WTC11 (cell line): ENCODE measurements around the gene CTNNA3.

Experiments used
- NFYB ChIP-seq: sonication (generic); formaldehyde crosslinking; conservative IDR thresholded peaks from 2 replicates; pipeline ENCODE4 v1.8.0; 2022; ENCODE audit warnings: low read depth, missing genetic modification reagents
- TF ChIP-seq, protein P1 (sequence below): sonication (generic); formaldehyde crosslinking; IDR thresholded peaks from 2 replicates; pipeline ENCODE4 v1.8.1; 2022; ENCODE audit warnings: missing genetic modification reagents, borderline replicate concordance
- TF ChIP-seq, protein P2 (sequence below): fragments of 200-600 bp; IDR thresholded peaks from 2 replicates; pipeline ENCODE4 v1.8.0; 2022; ENCODE audit warnings: antibody characterized with exemption
- TF ChIP-seq, protein P3 (sequence below): sonication (generic); formaldehyde crosslinking; IDR thresholded peaks from 2 replicates; pipeline ENCODE4 v1.8.0; 2022; ENCODE audit warnings: mild to moderate bottlenecking, missing genetic modification reagents

DNA sequence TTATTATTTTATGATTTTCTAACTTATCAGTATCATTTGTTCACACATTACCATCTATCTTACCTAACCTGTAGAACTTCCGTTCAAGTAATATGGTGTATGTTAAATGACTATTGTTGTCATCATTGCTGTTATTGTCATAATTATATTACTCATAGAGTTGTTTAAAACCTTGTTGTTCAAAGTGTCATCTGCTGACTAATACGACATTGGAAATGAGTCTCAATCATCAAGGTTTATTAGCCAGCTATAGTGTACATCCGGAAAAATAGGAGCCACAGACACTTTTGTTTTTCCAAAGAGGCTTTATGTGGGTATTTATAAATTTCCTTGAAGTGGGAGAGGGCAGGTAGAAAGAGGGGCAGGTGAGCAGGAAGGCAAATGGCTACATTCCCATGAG, 1157.1 kb downstream of the CTNNA3 start:
- TF ChIP-seq, protein P1, sequence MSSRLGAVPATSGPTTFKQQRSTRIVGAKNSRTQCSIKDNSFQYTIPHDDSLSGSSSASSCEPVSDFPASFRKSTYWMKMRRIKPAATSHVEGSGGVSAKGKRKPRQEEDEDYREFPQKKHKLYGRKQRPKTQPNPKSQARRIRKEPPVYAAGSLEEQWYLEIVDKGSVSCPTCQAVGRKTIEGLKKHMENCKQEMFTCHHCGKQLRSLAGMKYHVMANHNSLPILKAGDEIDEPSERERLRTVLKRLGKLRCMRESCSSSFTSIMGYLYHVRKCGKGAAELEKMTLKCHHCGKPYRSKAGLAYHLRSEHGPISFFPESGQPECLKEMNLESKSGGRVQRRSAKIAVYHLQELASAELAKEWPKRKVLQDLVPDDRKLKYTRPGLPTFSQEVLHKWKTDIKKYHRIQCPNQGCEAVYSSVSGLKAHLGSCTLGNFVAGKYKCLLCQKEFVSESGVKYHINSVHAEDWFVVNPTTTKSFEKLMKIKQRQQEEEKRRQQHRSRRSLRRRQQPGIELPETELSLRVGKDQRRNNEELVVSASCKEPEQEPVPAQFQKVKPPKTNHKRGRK, result no peak
- TF ChIP-seq NFYB (CRISPR knock-in tag), result no peak
- TF ChIP-seq, protein P2, sequence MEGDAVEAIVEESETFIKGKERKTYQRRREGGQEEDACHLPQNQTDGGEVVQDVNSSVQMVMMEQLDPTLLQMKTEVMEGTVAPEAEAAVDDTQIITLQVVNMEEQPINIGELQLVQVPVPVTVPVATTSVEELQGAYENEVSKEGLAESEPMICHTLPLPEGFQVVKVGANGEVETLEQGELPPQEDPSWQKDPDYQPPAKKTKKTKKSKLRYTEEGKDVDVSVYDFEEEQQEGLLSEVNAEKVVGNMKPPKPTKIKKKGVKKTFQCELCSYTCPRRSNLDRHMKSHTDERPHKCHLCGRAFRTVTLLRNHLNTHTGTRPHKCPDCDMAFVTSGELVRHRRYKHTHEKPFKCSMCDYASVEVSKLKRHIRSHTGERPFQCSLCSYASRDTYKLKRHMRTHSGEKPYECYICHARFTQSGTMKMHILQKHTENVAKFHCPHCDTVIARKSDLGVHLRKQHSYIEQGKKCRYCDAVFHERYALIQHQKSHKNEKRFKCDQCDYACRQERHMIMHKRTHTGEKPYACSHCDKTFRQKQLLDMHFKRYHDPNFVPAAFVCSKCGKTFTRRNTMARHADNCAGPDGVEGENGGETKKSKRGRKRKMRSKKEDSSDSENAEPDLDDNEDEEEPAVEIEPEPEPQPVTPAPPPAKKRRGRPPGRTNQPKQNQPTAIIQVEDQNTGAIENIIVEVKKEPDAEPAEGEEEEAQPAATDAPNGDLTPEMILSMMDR, result no peak
- TF ChIP-seq, protein P3, sequence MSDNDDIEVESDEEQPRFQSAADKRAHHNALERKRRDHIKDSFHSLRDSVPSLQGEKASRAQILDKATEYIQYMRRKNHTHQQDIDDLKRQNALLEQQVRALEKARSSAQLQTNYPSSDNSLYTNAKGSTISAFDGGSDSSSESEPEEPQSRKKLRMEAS (CRISPR knock-in tag), result no peak
